ENCODE results near the gene EXOSC5. TPM values are rescaled to one million over a fixed set of nuclear protein-coding genes. Genes with fewer than 3 reads are reported as not detected.

The EXOSC5 gene
- total and polyA plus RNA-seq, 7 donors = 6.6 to 32.7 (median 15.6) TPM

DNA sequence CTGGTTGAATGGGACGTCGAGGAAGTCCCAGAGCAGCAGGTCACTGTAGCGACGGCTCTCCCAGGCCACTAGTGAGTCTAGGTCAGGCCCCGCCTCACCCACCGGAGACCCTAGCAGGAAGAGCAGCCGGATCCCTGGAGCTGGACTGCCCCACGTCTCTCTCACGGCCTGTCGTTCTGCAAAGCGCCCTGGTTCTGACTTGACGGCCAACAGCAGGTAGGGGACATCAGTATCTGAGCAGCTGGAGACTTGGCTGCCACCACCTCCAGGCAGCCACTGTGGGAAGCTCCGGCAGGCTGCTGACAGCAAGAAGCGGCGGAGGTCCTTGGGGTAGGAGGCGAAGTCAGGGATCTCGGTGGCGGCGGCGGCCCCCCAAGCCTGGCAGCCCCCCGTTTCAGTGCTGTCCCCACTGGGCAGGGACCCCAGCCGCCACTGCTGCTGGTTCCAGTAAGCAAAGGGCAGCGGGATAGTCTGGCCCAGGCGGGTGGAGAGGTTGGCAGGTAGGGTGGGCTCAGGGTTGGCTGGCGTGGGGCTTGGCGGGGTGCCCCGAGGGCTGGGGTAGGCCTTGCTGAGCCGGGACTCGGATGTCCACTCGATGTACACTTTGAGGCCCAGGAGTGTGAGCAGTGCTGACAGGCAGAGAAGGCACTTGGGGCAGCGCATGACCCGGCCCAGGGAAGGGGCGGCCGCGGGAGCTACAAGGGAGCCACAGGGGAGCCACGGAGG, 29.1 kb upstream of the EXOSC5 start:
- TF ChIP-seq POLR2AphosphoS5 (IDR thresholded peaks at IDR 0.05) (no peak), POLR2A (IDR thresholded peaks at IDR 0.05) (no peak), EP300 (IDR thresholded peaks at IDR 0.05) (no peak), CTCF (IDR thresholded peaks at IDR 0.05) (no peak)
- Histone ChIP-seq H3K27ac (peak overlapping the region; percentile 82 to 89 (median 86)), H3K4me1 (peaks cover 0 to 40% (median 34%) of the 10 kb centered on the region in 4 donors), H3K9me3 (no peaks in the 10 kb centered on the region), H3K36me3 (peaks cover 13 to 49% (median 14%) of the 10 kb centered on the region in 4 donors), H3K27me3 (no peaks in the 10 kb centered on the region), H3K4me3 (peak overlapping the region; percentile 36 to 63 (median 56))
- intact Hi-C loops (cut with DNase I) = no loop called here
- DNase-seq = no peak
- WGBS, 2 donors = 15 to 70% methylated on average over 36 of the region's 36 CpGs

DNA sequence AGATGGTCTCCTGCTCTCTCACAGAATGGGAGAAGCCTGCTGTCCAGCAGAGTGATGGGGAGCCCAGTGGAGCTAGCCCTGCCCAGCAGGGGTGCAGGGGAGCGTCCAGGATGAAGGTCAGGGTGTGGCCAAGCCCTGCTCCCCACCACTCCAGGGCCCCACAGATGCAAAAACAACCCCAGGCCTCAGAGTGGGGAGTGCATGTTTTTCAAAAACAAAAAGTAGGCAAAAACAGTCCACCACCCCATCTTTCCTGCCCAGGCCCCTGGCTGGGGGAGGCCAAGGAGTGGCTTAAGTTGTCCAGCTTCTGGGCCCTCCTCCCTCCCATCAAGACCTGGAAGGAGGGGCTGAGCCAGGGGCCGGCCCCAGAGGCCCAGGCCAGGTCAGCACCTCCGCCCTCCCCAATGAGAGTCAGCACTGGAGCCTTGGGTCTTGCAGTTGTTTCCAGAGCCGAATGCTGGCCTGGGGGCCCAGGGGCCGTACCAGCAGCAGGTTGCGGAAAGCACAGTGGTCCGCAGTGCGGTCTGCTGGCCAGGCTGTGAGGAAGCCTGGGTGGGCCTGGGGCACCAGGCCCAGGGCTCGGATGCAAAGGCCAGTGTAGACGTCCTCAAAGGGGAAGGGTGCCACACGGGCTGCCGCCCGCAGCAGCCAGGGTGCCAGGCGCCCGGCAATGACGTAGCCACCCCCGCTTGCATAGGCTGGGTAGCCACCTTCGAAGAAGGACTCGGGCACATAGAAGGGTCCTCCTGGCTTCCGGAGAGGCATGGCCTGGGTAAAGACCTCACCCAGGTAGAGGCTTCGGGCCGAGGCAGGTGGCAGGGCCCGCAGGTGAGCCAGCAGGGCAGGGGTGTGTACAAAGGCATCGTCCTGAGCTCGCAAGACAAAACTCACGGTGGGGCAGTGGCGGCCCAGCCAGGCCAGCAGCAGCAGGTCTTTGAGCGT, 28.3 kb upstream of the EXOSC5 start:
- H3K4me3 ChIP-seq = no peak overlapping the region
- WGBS, 2 donors = 27 to 78% methylated on average over 28 of the region's 28 CpGs
- no peaks in the 10 kb centered on the region for H3K27me3 ChIP-seq
- H3K27ac ChIP-seq = peak overlapping the region in 1 of 4 donors; percentile 89
- H3K4me1 ChIP-seq = peaks cover 0 to 40% (median 34%) of the 10 kb centered on the region in 4 donors
- DNase-seq = no peak
- H3K9me3 ChIP-seq = no peaks in the 10 kb centered on the region
- peaks cover 13 to 53% (median 19%) of the 10 kb centered on the region in 4 donors for H3K36me3 ChIP-seq
- TF ChIP-seq CTCF (IDR thresholded peaks at IDR 0.05) = no peak
- TF ChIP-seq POLR2A (IDR thresholded peaks at IDR 0.05) = no peak
- no peak for TF ChIP-seq POLR2AphosphoS5 (IDR thresholded peaks at IDR 0.05)
- TF ChIP-seq EP300 (IDR thresholded peaks at IDR 0.05) = no peak
- intact Hi-C loops (cut with DNase I) = no loop called here

DNA sequence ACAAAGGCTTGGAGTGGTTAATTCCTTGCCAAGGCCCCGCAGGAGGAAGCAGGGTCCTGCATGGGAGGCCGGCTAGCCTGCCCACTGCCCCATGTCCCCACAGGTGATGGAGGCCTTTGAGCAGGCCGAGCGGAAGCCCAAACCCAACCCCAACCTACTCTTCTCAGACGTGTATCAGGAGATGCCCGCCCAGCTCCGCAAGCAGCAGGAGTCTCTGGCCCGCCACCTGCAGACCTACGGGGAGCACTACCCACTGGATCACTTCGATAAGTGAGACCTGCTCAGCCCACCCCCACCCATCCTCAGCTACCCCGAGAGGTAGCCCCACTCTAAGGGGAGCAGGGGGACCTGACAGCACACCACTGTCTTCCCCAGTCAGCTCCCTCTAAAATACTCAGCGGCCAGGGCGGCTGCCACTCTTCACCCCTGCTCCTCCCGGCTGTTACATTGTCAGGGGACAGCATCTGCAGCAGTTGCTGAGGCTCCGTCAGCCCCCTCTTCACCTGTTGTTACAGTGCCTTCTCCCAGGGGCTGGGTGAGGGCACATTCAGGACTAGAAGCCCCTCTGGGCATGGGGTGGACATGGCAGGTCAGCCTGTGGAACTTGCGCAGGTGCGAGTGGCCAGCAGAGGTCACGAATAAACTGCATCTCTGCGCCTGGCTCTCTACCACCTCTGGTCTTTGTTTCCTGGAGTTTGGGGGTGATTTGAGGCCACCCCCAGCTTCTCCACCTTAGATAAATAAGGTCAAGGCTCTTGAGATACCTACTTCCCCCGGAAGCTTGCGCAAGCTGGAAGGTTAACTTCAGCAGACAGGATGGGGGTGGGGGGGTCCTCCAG, 27.4 kb upstream of the EXOSC5 start:
- DNase-seq = no peak
- TF ChIP-seq CTCF (IDR thresholded peaks at IDR 0.05) (no peak), POLR2AphosphoS5 (IDR thresholded peaks at IDR 0.05) (no peak), EP300 (IDR thresholded peaks at IDR 0.05) (no peak), POLR2A (IDR thresholded peaks at IDR 0.05) (no peak)
- H3K27ac ChIP-seq = no peak overlapping the region
- peaks cover 0 to 40% (median 34%) of the 10 kb centered on the region in 4 donors for H3K4me1 ChIP-seq
- no peaks in the 10 kb centered on the region for H3K27me3 ChIP-seq
- H3K36me3 ChIP-seq = peaks cover 19 to 62% (median 27%) of the 10 kb centered on the region in 4 donors
- 59 to 80% methylated on average over 21 of the region's 21 CpGs for WGBS, 2 donors
- no peak overlapping the region for H3K4me3 ChIP-seq
- H3K9me3 ChIP-seq = no peaks in the 10 kb centered on the region
- intact Hi-C loops (cut with DNase I) = no loop called here

- no peaks in the 10 kb centered on the region for H3K9me3 ChIP-seq
- no peak overlapping the region for H3K27ac ChIP-seq
- H3K4me3 ChIP-seq = no peak overlapping the region
- TF ChIP-seq EP300 (IDR thresholded peaks at IDR 0.05) = no peak
- no peak for TF ChIP-seq CTCF (IDR thresholded peaks at IDR 0.05)
- no peak for TF ChIP-seq POLR2A (IDR thresholded peaks at IDR 0.05)
- TF ChIP-seq POLR2AphosphoS5 (IDR thresholded peaks at IDR 0.05) = no peak
- peaks cover 28 to 78% (median 35%) of the 10 kb centered on the region in 4 donors for H3K36me3 ChIP-seq
- no peaks in the 10 kb centered on the region for H3K27me3 ChIP-seq
- peaks cover 0 to 31% (median 25%) of the 10 kb centered on the region in 4 donors for H3K4me1 ChIP-seq
- no peak for DNase-seq
- intact Hi-C loops (cut with DNase I) = no loop called here
- WGBS, 2 donors = 91 to 95% methylated on average over 12 of the region's 12 CpGs
Measured at GRCh38 chr19:41422955-41423354, 25.8 kb upstream of the EXOSC5 start.

Measured in sigmoid colon (tissue), 7 donors.